HEK293 (cell line): ENCODE data around the gene CYB5D1.

ENCODE experiments used
- GFI1B ChIP-seq: fragments of 450-650 bp; formaldehyde crosslinking; IDR thresholded peaks from 2 replicates; pipeline ENCODE4 v1.5.1; 2016; ENCODE audit warnings: missing biosample characterization, missing genetic modification characterization
- MEIS1 ChIP-seq: sonication (generic); formaldehyde crosslinking; IDR thresholded peaks from 2 replicates; pipeline ENCODE4 v1.8.1; 2022; ENCODE audit warnings: missing genetic modification reagents, mild to moderate bottlenecking, borderline replicate concordance
- MYNN ChIP-seq: fragments of 450-650 bp; formaldehyde crosslinking; IDR thresholded peaks from 2 replicates; pipeline ENCODE4 v1.5.1; 2016; ENCODE audit warnings: missing biosample characterization, missing genetic modification characterization, borderline replicate concordance
- YY2 ChIP-seq: fragments of 450-650 bp; formaldehyde crosslinking; IDR thresholded peaks from 2 replicates; pipeline ENCODE4 v1.5.1; 2016; ENCODE audit warnings: missing biosample characterization, missing genetic modification characterization
- ZBTB17 ChIP-seq: fragments of 450-650 bp; formaldehyde crosslinking; IDR thresholded peaks from 2 replicates; pipeline ENCODE4 v1.5.1; 2016; ENCODE audit warnings: missing biosample characterization, missing genetic modification characterization
- ZBTB48 ChIP-seq: fragments of 450-650 bp; formaldehyde crosslinking; IDR thresholded peaks from 2 replicates; pipeline ENCODE4 v1.5.1; 2016; ENCODE audit warnings: missing biosample characterization, missing genetic modification characterization
- ZBTB8A ChIP-seq: fragments of 450-650 bp; formaldehyde crosslinking; IDR thresholded peaks from 2 replicates; pipeline ENCODE4 v1.5.1; 2016; ENCODE audit warnings: missing biosample characterization, missing genetic modification characterization
- ZFP3 ChIP-seq: fragments of 450-650 bp; formaldehyde crosslinking; IDR thresholded peaks from 2 replicates; pipeline ENCODE4 v1.5.1; 2016; ENCODE audit warnings: low read depth, missing biosample characterization, missing genetic modification characterization
- ZFP69B ChIP-seq: fragments of 450-650 bp; formaldehyde crosslinking; IDR thresholded peaks from 2 replicates; pipeline ENCODE4 v1.5.1; 2016; ENCODE audit warnings: missing biosample characterization, missing genetic modification characterization
- ZNF140 ChIP-seq: fragments of 450-650 bp; formaldehyde crosslinking; IDR thresholded peaks from 2 replicates; pipeline ENCODE4 v1.5.1; 2016; ENCODE audit warnings: missing biosample characterization, missing genetic modification characterization
- ZNF155 ChIP-seq: fragments of 450-650 bp; formaldehyde crosslinking; IDR thresholded peaks from 2 replicates; pipeline ENCODE4 v1.5.1; 2016; ENCODE audit warnings: missing biosample characterization, missing genetic modification characterization
- ZNF157 ChIP-seq: fragments of 450-650 bp; formaldehyde crosslinking; IDR thresholded peaks from 2 replicates; pipeline ENCODE4 v1.5.1; 2016; ENCODE audit warnings: missing biosample characterization, missing genetic modification characterization
- ZNF16 ChIP-seq: fragments of 450-650 bp; formaldehyde crosslinking; IDR thresholded peaks from 2 replicates; pipeline ENCODE4 v1.5.1; 2016; ENCODE audit warnings: low read depth, missing biosample characterization, missing genetic modification characterization
- ZNF169 ChIP-seq: fragments of 450-650 bp; formaldehyde crosslinking; IDR thresholded peaks from 2 replicates; pipeline ENCODE4 v1.5.1; 2016; ENCODE audit warnings: missing biosample characterization, missing genetic modification characterization
- ZNF174 ChIP-seq: fragments of 450-650 bp; formaldehyde crosslinking; IDR thresholded peaks from 2 replicates; pipeline ENCODE4 v1.5.0; 2017; ENCODE audit warnings: missing biosample characterization, mild to moderate bottlenecking, missing genetic modification characterization
- ZNF18 ChIP-seq: fragments of 450-650 bp; formaldehyde crosslinking; IDR thresholded peaks from 2 replicates; pipeline ENCODE4 v1.5.1; 2016; ENCODE audit warnings: missing biosample characterization, missing genetic modification characterization
- ZNF280D ChIP-seq: fragments of 450-650 bp; formaldehyde crosslinking; IDR thresholded peaks from 2 replicates; pipeline ENCODE4 v1.5.1; 2016; ENCODE audit warnings: missing biosample characterization, missing genetic modification characterization
- ZNF311 ChIP-seq: fragments of 450-650 bp; formaldehyde crosslinking; IDR thresholded peaks from 2 replicates; pipeline ENCODE4 v1.5.1; 2017; ENCODE audit warnings: missing biosample characterization, missing genetic modification characterization, borderline replicate concordance
- ZNF350 ChIP-seq: fragments of 450-650 bp; formaldehyde crosslinking; IDR thresholded peaks from 2 replicates; pipeline ENCODE4 v1.5.0; 2017; ENCODE audit warnings: missing biosample characterization, mild to moderate bottlenecking, missing genetic modification characterization
- ZNF514 ChIP-seq: fragments of 450-650 bp; formaldehyde crosslinking; IDR thresholded peaks from 2 replicates; pipeline ENCODE4 v1.5.1; 2016; ENCODE audit warnings: missing biosample characterization, missing genetic modification characterization
- ZNF555 ChIP-seq: fragments of 450-650 bp; formaldehyde crosslinking; conservative IDR thresholded peaks from 2 replicates; pipeline ENCODE4 v1.5.1; 2017; ENCODE audit warnings: missing biosample characterization, mild to moderate bottlenecking, missing genetic modification characterization, inconsistent platforms
- ZNF596 ChIP-seq: fragments of 450-650 bp; IDR thresholded peaks from 2 replicates; pipeline ENCODE4 v1.5.0; 2018; ENCODE audit warnings: missing biosample characterization, mild to moderate bottlenecking, missing genetic modification characterization, moderate library complexity
- ZNF701 ChIP-seq: fragments of 450-650 bp; formaldehyde crosslinking; IDR thresholded peaks from 2 replicates; pipeline ENCODE4 v1.5.1; 2016; ENCODE audit warnings: missing biosample characterization, missing genetic modification characterization
- ZNF768 ChIP-seq: fragments of 450-650 bp; formaldehyde crosslinking; IDR thresholded peaks from 2 replicates; pipeline ENCODE4 v1.5.1; 2018; ENCODE audit warnings: missing biosample characterization, mild to moderate bottlenecking, missing genetic modification characterization
- ZNF776 ChIP-seq: fragments of 450-650 bp; formaldehyde crosslinking; IDR thresholded peaks from 2 replicates; pipeline ENCODE4 v1.5.0; 2017; ENCODE audit warnings: missing biosample characterization, missing genetic modification characterization, borderline replicate concordance
- ZNF843 ChIP-seq: fragments of 450-650 bp; formaldehyde crosslinking; IDR thresholded peaks from 2 replicates; pipeline ENCODE4 v1.5.1; 2016; ENCODE audit warnings: missing biosample characterization, missing genetic modification characterization
- ZSCAN16 ChIP-seq: fragments of 450-650 bp; formaldehyde crosslinking; IDR thresholded peaks from 2 replicates; pipeline ENCODE4 v1.5.1; 2016; ENCODE audit warnings: missing biosample characterization, missing genetic modification characterization
- TF ChIP-seq, protein P1 (sequence below): fragments of 450-650 bp; formaldehyde crosslinking; IDR thresholded peaks from 2 replicates; pipeline ENCODE4 v1.5.1; 2016; ENCODE audit warnings: missing biosample characterization, missing genetic modification characterization
- TF ChIP-seq, protein P2 (sequence below): fragments of 450-650 bp; formaldehyde crosslinking; IDR thresholded peaks from 2 replicates; pipeline ENCODE4 v1.5.1; 2016; ENCODE audit warnings: missing biosample characterization, missing genetic modification characterization, borderline replicate concordance
- TF ChIP-seq, protein P3 (sequence below): fragments of 450-650 bp; formaldehyde crosslinking; IDR thresholded peaks from 2 replicates; pipeline ENCODE4 v1.5.1; 2016; ENCODE audit warnings: missing biosample characterization, missing genetic modification characterization
- TF ChIP-seq, protein P4 (sequence below): fragments of 450-650 bp; formaldehyde crosslinking; IDR thresholded peaks from 2 replicates; pipeline ENCODE4 v1.5.1; 2016; ENCODE audit warnings: missing biosample characterization, missing genetic modification characterization

Gene CYB5D1

GRCh38 chr17:7856811-7857712 lies 741 bp upstream of the CYB5D1 start, which contains the start of gene NAA38 (continued):
- 0 out of 2 replicates have a peak, but pooled peaks have one; percentile 6 for TF ChIP-seq ZNF843 (tag by site-specific recombination)
- no peak for TF ChIP-seq ZNF157
- TF ChIP-seq, protein P1, sequence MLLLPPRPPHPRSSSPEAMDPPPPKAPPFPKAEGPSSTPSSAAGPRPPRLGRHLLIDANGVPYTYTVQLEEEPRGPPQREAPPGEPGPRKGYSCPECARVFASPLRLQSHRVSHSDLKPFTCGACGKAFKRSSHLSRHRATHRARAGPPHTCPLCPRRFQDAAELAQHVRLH (tag by site-specific recombination), result peak; percentile 76; the same call in 1 of the 2 replicates
- TF ChIP-seq ZSCAN16 (tag by site-specific recombination), result no peak
- TF ChIP-seq, protein P2, sequence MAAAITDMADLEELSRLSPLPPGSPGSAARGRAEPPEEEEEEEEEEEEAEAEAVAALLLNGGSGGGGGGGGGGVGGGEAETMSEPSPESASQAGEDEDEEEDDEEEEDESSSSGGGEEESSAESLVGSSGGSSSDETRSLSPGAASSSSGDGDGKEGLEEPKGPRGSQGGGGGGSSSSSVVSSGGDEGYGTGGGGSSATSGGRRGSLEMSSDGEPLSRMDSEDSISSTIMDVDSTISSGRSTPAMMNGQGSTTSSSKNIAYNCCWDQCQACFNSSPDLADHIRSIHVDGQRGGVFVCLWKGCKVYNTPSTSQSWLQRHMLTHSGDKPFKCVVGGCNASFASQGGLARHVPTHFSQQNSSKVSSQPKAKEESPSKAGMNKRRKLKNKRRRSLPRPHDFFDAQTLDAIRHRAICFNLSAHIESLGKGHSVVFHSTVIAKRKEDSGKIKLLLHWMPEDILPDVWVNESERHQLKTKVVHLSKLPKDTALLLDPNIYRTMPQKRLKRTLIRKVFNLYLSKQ, result no peak
- TF ChIP-seq MEIS1 (CRISPR knock-in tag), result no peak
- TF ChIP-seq ZNF174, result no peak
- peak; percentile 88 for TF ChIP-seq YY2 (tag by site-specific recombination)
- TF ChIP-seq, protein P3, sequence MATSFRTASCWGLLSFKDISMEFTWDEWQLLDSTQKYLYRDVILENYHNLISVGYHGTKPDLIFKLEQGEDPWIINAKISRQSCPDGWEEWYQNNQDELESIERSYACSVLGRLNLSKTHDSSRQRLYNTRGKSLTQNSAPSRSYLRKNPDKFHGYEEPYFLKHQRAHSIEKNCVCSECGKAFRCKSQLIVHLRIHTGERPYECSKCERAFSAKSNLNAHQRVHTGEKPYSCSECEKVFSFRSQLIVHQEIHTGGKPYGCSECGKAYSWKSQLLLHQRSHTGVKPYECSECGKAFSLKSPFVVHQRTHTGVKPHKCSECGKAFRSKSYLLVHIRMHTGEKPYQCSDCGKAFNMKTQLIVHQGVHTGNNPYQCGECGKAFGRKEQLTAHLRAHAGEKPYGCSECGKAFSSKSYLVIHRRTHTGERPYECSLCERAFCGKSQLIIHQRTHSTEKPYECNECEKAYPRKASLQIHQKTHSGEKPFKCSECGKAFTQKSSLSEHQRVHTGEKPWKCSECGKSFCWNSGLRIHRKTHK (tag by site-specific recombination), result no peak
- no peak for TF ChIP-seq ZNF280D (tag by site-specific recombination)
- no peak for TF ChIP-seq ZNF311
- no peak for TF ChIP-seq ZNF768 (tag by site-specific recombination)
- TF ChIP-seq ZBTB17 (tag by site-specific recombination), result peak; percentile 92
- no peak for TF ChIP-seq ZFP3
- TF ChIP-seq ZNF701 (tag by site-specific recombination), result no peak
- TF ChIP-seq ZNF18 (tag by site-specific recombination), result no peak
- TF ChIP-seq ZNF514 (tag by site-specific recombination), result no peak
- TF ChIP-seq ZNF140 (tag by site-specific recombination), result no peak
- TF ChIP-seq ZNF155 (tag by site-specific recombination), result no peak
- no peak for TF ChIP-seq ZNF350
- TF ChIP-seq ZNF776 (tag by site-specific recombination), result no peak
- TF ChIP-seq, protein P4, sequence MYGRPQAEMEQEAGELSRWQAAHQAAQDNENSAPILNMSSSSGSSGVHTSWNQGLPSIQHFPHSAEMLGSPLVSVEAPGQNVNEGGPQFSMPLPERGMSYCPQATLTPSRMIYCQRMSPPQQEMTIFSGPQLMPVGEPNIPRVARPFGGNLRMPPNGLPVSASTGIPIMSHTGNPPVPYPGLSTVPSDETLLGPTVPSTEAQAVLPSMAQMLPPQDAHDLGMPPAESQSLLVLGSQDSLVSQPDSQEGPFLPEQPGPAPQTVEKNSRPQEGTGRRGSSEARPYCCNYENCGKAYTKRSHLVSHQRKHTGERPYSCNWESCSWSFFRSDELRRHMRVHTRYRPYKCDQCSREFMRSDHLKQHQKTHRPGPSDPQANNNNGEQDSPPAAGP, result peak; percentile 72; the same call in 1 of the 2 replicates
- TF ChIP-seq GFI1B, result no peak
- TF ChIP-seq ZNF555, result no peak
- no peak for TF ChIP-seq ZNF16
- TF ChIP-seq ZNF169, result no peak
- TF ChIP-seq ZBTB48 (tag by site-specific recombination), result peak; percentile 44; the same call in 1 of the 2 replicates
- TF ChIP-seq MYNN (tag by site-specific recombination), result peak; percentile 47; the same call in 1 of the 2 replicates
- peak; percentile 77 for TF ChIP-seq ZBTB8A (tag by site-specific recombination)
- no peak for TF ChIP-seq ZNF596 (tag by site-specific recombination)
- TF ChIP-seq ZFP69B (tag by site-specific recombination), result peak; percentile 3; the same call in 1 of the 2 replicates
